Fibroblast of lung (primary cell): ENCODE data around the gene FOLR2. TPM values are rescaled to one million over a fixed set of nuclear protein-coding genes. Genes with fewer than 3 reads are reported as not detected.

Experiments
- DNase-seq, 2 donors: peaks; one replicate each; pipeline versions ENCODE4 v3.0.0 to v3.0.0-alpha.2; 2010; ENCODE audit warnings: low read depth in 2 of 2
- H2AFZ ChIP-seq: 2 replicates; pipeline ENCODE4 v1.5.1; 2012; ENCODE audit warnings: low read length, control low read depth, inconsistent platforms
- H3K27ac ChIP-seq: 2 replicates; pipeline ENCODE4 v1.5.1; 2011; ENCODE audit warnings: low read length, control low read depth; ENCODE audit not compliant: insufficient read depth
- H3K27me3 ChIP-seq: 2 replicates; pipeline ENCODE4 v1.5.1; 2011; ENCODE audit warnings: mild to moderate bottlenecking, low read length; ENCODE audit not compliant: control insufficient read depth, insufficient read depth
- H3K36me3 ChIP-seq: 2 replicates; pipeline ENCODE4 v1.5.1; 2011; ENCODE audit warnings: low read length; ENCODE audit not compliant: control insufficient read depth, insufficient read depth
- H3K4me1 ChIP-seq: 2 replicates; pipeline ENCODE4 v1.5.1; 2011; ENCODE audit warnings: low read length; ENCODE audit not compliant: control insufficient read depth, insufficient read depth; ENCODE audit errors: extremely low read depth
- H3K4me2 ChIP-seq: 2 replicates; pipeline ENCODE4 v1.5.1; 2011; ENCODE audit warnings: low read length, control low read depth; ENCODE audit not compliant: insufficient read depth; ENCODE audit errors: extremely low read depth
- H3K4me3 ChIP-seq, 4 experiments: fragments of 200-600 bp in 1 of 4; sonication (generic) in 1 of 4; replicated peaks in 1 of 4; 2 replicates each; pipeline ENCODE4 v1.5.1; 2011 to 2016; ENCODE audit warnings: low read length in 4 of 4, low read depth in 3 of 4, mild to moderate bottlenecking in 3 of 4, control low read depth in 2 of 4, inconsistent platforms in 1 of 4, mixed read lengths in 1 of 4; ENCODE audit not compliant: insufficient read depth in 1 of 4; ENCODE audit errors: control extremely low read depth in 1 of 4
- H3K79me2 ChIP-seq: 2 replicates; pipeline ENCODE4 v1.5.1; 2012; ENCODE audit warnings: mild to moderate bottlenecking, low read length, inconsistent platforms; ENCODE audit not compliant: control insufficient read depth, insufficient read depth
- H3K9ac ChIP-seq: 2 replicates; pipeline ENCODE4 v1.5.1; 2011; ENCODE audit warnings: mild to moderate bottlenecking, low read length, control low read depth; ENCODE audit not compliant: insufficient read depth
- H3K9me3 ChIP-seq: 2 replicates; pipeline ENCODE4 v1.5.1; 2012; ENCODE audit warnings: low read depth, low read length; ENCODE audit not compliant: control insufficient read depth, insufficient read depth
- H4K20me1 ChIP-seq: 2 replicates; pipeline ENCODE4 v1.5.1; 2011; ENCODE audit warnings: low read length; ENCODE audit not compliant: control insufficient read depth, insufficient read depth; ENCODE audit errors: extremely low read depth
- CTCF ChIP-seq, 2 donors: IDR thresholded peaks in 1 of 2; conservative IDR thresholded peaks in 1 of 2; 1 replicate in 1 of 2; 2 replicates in 1 of 2; pipeline ENCODE4 v1.5.1; 2011 to 2012; ENCODE audit warnings: low read length in 2 of 2, control low read depth in 1 of 2, inconsistent platforms in 1 of 2, low read depth in 1 of 2, mild to moderate bottlenecking in 1 of 2
- EZH2 ChIP-seq: IDR thresholded peaks from 2 replicates; pipeline ENCODE4 v1.5.1; 2012; ENCODE audit warnings: low read length, control low read depth, mild to moderate bottlenecking; ENCODE audit errors: missing control alignments
- polyA plus RNA-seq, 2 donors: library from polyadenylated mRNA; depleted of rRNA in 1 of 2; stranded (reverse) in 1 of 2; unstranded in 1 of 2; fragments of >200 nt; gene quantifications; 2 replicates each; pipeline ENCODE4 v1.2.1, GENCODE V29; 2011 to 2012; ENCODE audit warnings: missing spikeins in 1 of 2
- total RNA-seq: library from RNA; depleted of rRNA; stranded (reverse); fragments of >200 nt; gene quantifications from 2 replicates; pipeline ENCODE4 v1.2.1, GENCODE V29; 2014

Gene FOLR2
- total and polyA plus RNA-seq, 2 donors (not counting 1 experiment from before 2014, with no cell fraction given), result not detected

GRCh38 chr11:72208281-72208680 lies 8.3 kb upstream of the FOLR2 start:
- no peak overlapping the region for H3K4me3 ChIP-seq
- no peaks in the 10 kb centered on the region for H4K20me1 ChIP-seq
- H3K9me3 ChIP-seq, result no peaks in the 10 kb centered on the region
- H3K36me3 ChIP-seq, result no peaks in the 10 kb centered on the region
- DNase-seq, result no peak
- H2AFZ ChIP-seq, result no peak overlapping the region
- H3K27me3 ChIP-seq, result no peaks in the 10 kb centered on the region
- no peaks in the 10 kb centered on the region for H3K4me1 ChIP-seq
- TF ChIP-seq CTCF (conservative IDR thresholded peaks at IDR 0.05 in 1 of 2, IDR thresholded peaks at IDR 0.05 in 1 of 2; ENCODE audit: low read depth in 1 of 2, low read length in 2 of 2), result no peak
- TF ChIP-seq EZH2, result no peak
- no peaks in the 10 kb centered on the region for H3K79me2 ChIP-seq
- H3K9ac ChIP-seq, result no peak overlapping the region
- H3K4me2 ChIP-seq, result no peak overlapping the region
- H3K27ac ChIP-seq, result no peak overlapping the region

GRCh38 chr11:72209101-72209500 lies 7.5 kb upstream of the FOLR2 start:
- H4K20me1 ChIP-seq, result no peaks in the 10 kb centered on the region
- no peaks in the 10 kb centered on the region for H3K9me3 ChIP-seq
- no peak for DNase-seq
- no peaks in the 10 kb centered on the region for H3K4me1 ChIP-seq
- no peak for TF ChIP-seq CTCF (conservative IDR thresholded peaks at IDR 0.05 in 1 of 2, IDR thresholded peaks at IDR 0.05 in 1 of 2; ENCODE audit: low read depth in 1 of 2, low read length in 2 of 2)
- no peak for TF ChIP-seq EZH2
- no peak overlapping the region for H2AFZ ChIP-seq
- H3K27ac ChIP-seq, result no peak overlapping the region
- H3K36me3 ChIP-seq, result no peaks in the 10 kb centered on the region
- H3K79me2 ChIP-seq, result no peaks in the 10 kb centered on the region
- no peak overlapping the region for H3K9ac ChIP-seq
- no peaks in the 10 kb centered on the region for H3K27me3 ChIP-seq
- H3K4me3 ChIP-seq, result no peak overlapping the region
- H3K4me2 ChIP-seq, result no peak overlapping the region

- no peak overlapping the region for H3K9ac ChIP-seq
- H3K4me2 ChIP-seq, result no peak overlapping the region
- no peaks in the 10 kb centered on the region for H4K20me1 ChIP-seq
- DNase-seq, result no peak
- H3K36me3 ChIP-seq, result no peaks in the 10 kb centered on the region
- H3K9me3 ChIP-seq, result no peaks in the 10 kb centered on the region
- H3K27me3 ChIP-seq, result peaks cover 12% of the 10 kb centered on the region
- H3K4me3 ChIP-seq, result no peak overlapping the region
- no peak overlapping the region for H2AFZ ChIP-seq
- no peak overlapping the region for H3K27ac ChIP-seq
- TF ChIP-seq EZH2 (no peak), CTCF (conservative IDR thresholded peaks at IDR 0.05 in 1 of 2, IDR thresholded peaks at IDR 0.05 in 1 of 2; ENCODE audit: low read depth in 1 of 2, low read length in 2 of 2) (no peak)
- H3K4me1 ChIP-seq, result peaks cover 4% of the 10 kb centered on the region
- H3K79me2 ChIP-seq, result no peaks in the 10 kb centered on the region
Observed at GRCh38 chr11:72217841-72218240, 1.2 kb downstream of the FOLR2 start.
